ENCODE data around the gene SMIM41. TPM values are rescaled to one million over a fixed set of nuclear protein-coding genes. Genes with fewer than 3 reads are reported as not detected.

The SMIM41 gene
- total RNA-seq, 1 experiment from 2014 or later: not detected

GRCh38 chr12:52033446-52034140 is 45.9 kb upstream of the SMIM41 start:
- H3K27me3 Mint-ChIP-seq (ENCODE audit: insufficient read depth, unreplicated experiment): no peaks in the 10 kb centered on the region
- no peaks in the 10 kb centered on the region for H3K9me3 Mint-ChIP-seq (ENCODE audit: unreplicated experiment)
- H3K36me3 Mint-ChIP-seq (ENCODE audit: insufficient read depth, unreplicated experiment): peaks cover 4% of the 10 kb centered on the region
- DNase-seq: no peak
- ChIA-PET POLR2A (interaction anchor here (0.5 to 2.9 kb wide), 15 partner anchors 10 to 893 kb away, joined by 3 to 88 read pairs (median 4); partner anchors contain the start of genes ATG101 and NR4A1), CTCF (interaction anchor here (0.6 to 5.6 kb wide), 19 partner anchors 8 to 158 kb away, joined by 3 to 54 read pairs (median 5); partner anchors contain the start of genes ATG101 and NR4A1)
- BruUV-seq (replicated peaks): TSS peak; percentile 94
- intact Hi-C loops (cut with micrococcal nuclease; ENCODE audit: unreplicated experiment): loop anchor here (1.0 kb wide), 3 partner anchors 8 to 36 kb away; partner anchors contain the start of genes ATG101 and NR4A1
- H3K27ac Mint-ChIP-seq (ENCODE audit: unreplicated experiment): peak overlapping the region; percentile 92
- H3K4me1 Mint-ChIP-seq (ENCODE audit: low read depth, unreplicated experiment): peaks cover 19% of the 10 kb centered on the region
- Histone ChIP-seq H3K9me3 (no peaks in the 10 kb centered on the region), H3K27me3 (replicated peaks; ENCODE audit: control insufficient read depth, insufficient read depth, low read length) (no peaks in the 10 kb centered on the region), H3K36me3 (ENCODE audit: control insufficient read depth, insufficient read depth, low read length) (no peaks in the 10 kb centered on the region), H3K4me1 (peaks cover 26% of the 10 kb centered on the region), H3K4me3 (ENCODE audit: low read depth, low read length) (peak overlapping the region; percentile 29)
- no peak for TF ChIP-seq CTCF (IDR thresholded peaks at IDR 0.05; ENCODE audit: insufficient read depth in 1 of 2, low read depth in 1 of 2, low read length in 1 of 2, severe bottlenecking in 1 of 2, unreplicated experiment in 1 of 2)
- H3K4me3 Mint-ChIP-seq (ENCODE audit: unreplicated experiment): peak overlapping the region; percentile 85

- ChIA-PET CTCF (interaction anchor here (5.6 kb wide), 1 partner anchor 10 kb away, joined by 47 read pairs; no protein-coding TSS in a partner anchor), POLR2A (no interaction called here)
- H3K9me3 Mint-ChIP-seq (ENCODE audit: unreplicated experiment): no peaks in the 10 kb centered on the region
- Histone ChIP-seq H3K4me1 (peaks cover 33% of the 10 kb centered on the region), H3K27me3 (replicated peaks; ENCODE audit: control insufficient read depth, insufficient read depth, low read length) (no peaks in the 10 kb centered on the region), H3K9me3 (no peaks in the 10 kb centered on the region), H3K36me3 (ENCODE audit: control insufficient read depth, insufficient read depth, low read length) (no peaks in the 10 kb centered on the region), H3K4me3 (ENCODE audit: low read depth, low read length) (no peak overlapping the region)
- no peaks in the 10 kb centered on the region for H3K27me3 Mint-ChIP-seq (ENCODE audit: insufficient read depth, unreplicated experiment)
- peaks cover 4% of the 10 kb centered on the region for H3K36me3 Mint-ChIP-seq (ENCODE audit: insufficient read depth, unreplicated experiment)
- no peak for DNase-seq
- peaks cover 29% of the 10 kb centered on the region for H3K4me1 Mint-ChIP-seq (ENCODE audit: low read depth, unreplicated experiment)
- BruUV-seq (replicated peaks): no TSS peak
- TF ChIP-seq CTCF (IDR thresholded peaks at IDR 0.05; ENCODE audit: insufficient read depth in 1 of 2, low read depth in 1 of 2, low read length in 1 of 2, severe bottlenecking in 1 of 2, unreplicated experiment in 1 of 2): no peak
- intact Hi-C loops (cut with micrococcal nuclease; ENCODE audit: unreplicated experiment): no loop called here
- peak overlapping the region; percentile 94 for H3K4me3 Mint-ChIP-seq (ENCODE audit: unreplicated experiment)
- peak overlapping the region; percentile 80 for H3K27ac Mint-ChIP-seq (ENCODE audit: unreplicated experiment)
Measured at GRCh38 chr12:52035190-52035589, 44.3 kb upstream of the SMIM41 start.

- Histone ChIP-seq H3K36me3 (ENCODE audit: control insufficient read depth, insufficient read depth, low read length) (no peaks in the 10 kb centered on the region), H3K9me3 (no peaks in the 10 kb centered on the region), H3K4me3 (ENCODE audit: low read depth, low read length) (no peak overlapping the region), H3K4me1 (peaks cover 33% of the 10 kb centered on the region), H3K27me3 (replicated peaks; ENCODE audit: control insufficient read depth, insufficient read depth, low read length) (no peaks in the 10 kb centered on the region)
- DNase-seq: no peak
- ChIA-PET CTCF (interaction anchor here (1.0 to 5.6 kb wide), 3 partner anchors 10 to 33 kb away, joined by 3 to 47 read pairs (median 4); no protein-coding TSS in a partner anchor), POLR2A (no interaction called here)
- intact Hi-C loops (cut with micrococcal nuclease; ENCODE audit: unreplicated experiment): no loop called here
- no peak for TF ChIP-seq CTCF (IDR thresholded peaks at IDR 0.05; ENCODE audit: insufficient read depth in 1 of 2, low read depth in 1 of 2, low read length in 1 of 2, severe bottlenecking in 1 of 2, unreplicated experiment in 1 of 2)
- Mint-ChIP-seq H3K27me3 (ENCODE audit: insufficient read depth, unreplicated experiment) (no peaks in the 10 kb centered on the region), H3K4me1 (ENCODE audit: low read depth, unreplicated experiment) (peaks cover 36% of the 10 kb centered on the region), H3K36me3 (ENCODE audit: insufficient read depth, unreplicated experiment) (peaks cover 4% of the 10 kb centered on the region), H3K4me3 (ENCODE audit: unreplicated experiment) (peak overlapping the region; percentile 94), H3K27ac (ENCODE audit: unreplicated experiment) (peak overlapping the region; percentile 80), H3K9me3 (ENCODE audit: unreplicated experiment) (no peaks in the 10 kb centered on the region)
- BruUV-seq (replicated peaks): no TSS peak
Measured at GRCh38 chr12:52035926-52036325, 43.6 kb upstream of the SMIM41 start.
